HUES64 (cell line): Measurements from ENCODE around the gene DRC1.
A peak's percentile ranks its signal among the peaks of the same experiment; 100 is the strongest.

Experiments
- H3K27ac ChIP-seq: 2 replicates; pipeline ENCODE4 v1.7.0; 2013; ENCODE audit warnings: low read depth, low read length, inconsistent platforms
- H3K27me3 ChIP-seq: 2 replicates; pipeline ENCODE4 v1.6.1; 2013; ENCODE audit warnings: mild to moderate bottlenecking, low read length; ENCODE audit not compliant: insufficient read depth
- H3K36me3 ChIP-seq: 2 replicates; pipeline ENCODE4 v1.6.1; 2013; ENCODE audit warnings: mild to moderate bottlenecking, low read length; ENCODE audit not compliant: insufficient read depth
- H3K4me1 ChIP-seq: 2 replicates; pipeline ENCODE4 v1.6.1; 2013; ENCODE audit warnings: mild to moderate bottlenecking, low read length, moderate library complexity; ENCODE audit not compliant: insufficient read depth
- H3K4me3 ChIP-seq: 2 replicates; pipeline ENCODE4 v1.5.1; 2013; ENCODE audit warnings: mild to moderate bottlenecking, low read length, moderate library complexity
- H3K9ac ChIP-seq: 2 replicates; pipeline ENCODE4 v1.6.1; 2013; ENCODE audit warnings: mild to moderate bottlenecking, low read depth, low read length
- H3K9me3 ChIP-seq: 2 replicates; pipeline ENCODE4 v1.6.1; 2013; ENCODE audit warnings: low read depth, low read length; ENCODE audit not compliant: insufficient read depth
- WGBS: fragments of 150-250, 120-280 bp; methylation state at CpG from one replicate; pipeline ENCODE4 v1.1.7; 2013; ENCODE audit warnings: missing lambda C conversion rate; 5-methylcytosine and 5-hydroxymethylcytosine counted together

The DRC1 gene

GRCh38 chr2:26473796-26474195, 72.1 kb downstream of the DRC1 start:
- 95% methylated on average over 9 of the region's 9 CpGs for WGBS
- no peaks in the 10 kb centered on the region for H3K9me3 ChIP-seq

GRCh38 chr2:26474261-26474785, 72.6 kb downstream of the DRC1 start:
- Histone ChIP-seq H3K27me3 (no peaks in the 10 kb centered on the region), H3K4me1 (no peaks in the 10 kb centered on the region), H3K9ac (no peak overlapping the region), H3K27ac (no peak overlapping the region), H3K9me3 (no peaks in the 10 kb centered on the region), H3K4me3 (no peak overlapping the region), H3K36me3 (no peaks in the 10 kb centered on the region)
- WGBS: 95% methylated on average over 13 of the region's 14 CpGs

More at GRCh38 chr2:26473796-26474195, 72.1 kb downstream of the DRC1 start:
- Histone ChIP-seq H3K4me3 (no peak overlapping the region), H3K36me3 (no peaks in the 10 kb centered on the region), H3K27me3 (no peaks in the 10 kb centered on the region), H3K27ac (no peak overlapping the region), H3K4me1 (no peaks in the 10 kb centered on the region), H3K9ac (no peak overlapping the region)

- H3K27me3 ChIP-seq: no peaks in the 10 kb centered on the region
- WGBS: 93% methylated on average over 6 of the region's 6 CpGs
- H3K4me1 ChIP-seq: no peaks in the 10 kb centered on the region
- H3K9me3 ChIP-seq: no peaks in the 10 kb centered on the region
- H3K9ac ChIP-seq: no peak overlapping the region
- no peak overlapping the region for H3K4me3 ChIP-seq
- no peaks in the 10 kb centered on the region for H3K36me3 ChIP-seq
- no peak overlapping the region for H3K27ac ChIP-seq
These were observed 73.3 kb downstream of the DRC1 start for GRCh38 chr2:26475037-26475436.

GRCh38 chr2:26475832-26476501, 74.2 kb downstream of the DRC1 start:
- no peaks in the 10 kb centered on the region for H3K4me1 ChIP-seq
- H3K27me3 ChIP-seq: no peaks in the 10 kb centered on the region
- no peaks in the 10 kb centered on the region for H3K9me3 ChIP-seq
- H3K4me3 ChIP-seq: no peak overlapping the region
- H3K27ac ChIP-seq: no peak overlapping the region
- no peak overlapping the region for H3K9ac ChIP-seq
- WGBS: 88% methylated on average over 19 of the region's 22 CpGs
- H3K36me3 ChIP-seq: no peaks in the 10 kb centered on the region

GRCh38 chr2:26477126-26477910, 75.6 kb downstream of the DRC1 start:
- no peaks in the 10 kb centered on the region for H3K4me1 ChIP-seq
- H3K36me3 ChIP-seq: no peaks in the 10 kb centered on the region
- H3K27ac ChIP-seq: no peak overlapping the region
- no peaks in the 10 kb centered on the region for H3K27me3 ChIP-seq
- H3K9ac ChIP-seq: no peak overlapping the region
- no peaks in the 10 kb centered on the region for H3K9me3 ChIP-seq
- 73% methylated on average over 33 of the region's 33 CpGs for WGBS
- H3K4me3 ChIP-seq: no peak overlapping the region

- Histone ChIP-seq H3K4me3 (no peak within 1 kb of the TSS), H3K9me3 (no peaks in the 10 kb centered on the region), H3K9ac (no peak within 1 kb of the TSS), H3K36me3 (no peaks in the 10 kb centered on the region), H3K27me3 (no peaks in the 10 kb centered on the region), H3K27ac (no peak within 1 kb of the TSS), H3K4me1 (no peaks in the 10 kb centered on the region)
- WGBS: 79% methylated on average over 3 of the region's 3 CpGs
These were observed 76.2 kb downstream of the DRC1 start, which contains the start of gene OTOF for GRCh38 chr2:26477911-26478253. TSS of gene OTOF (minus strand) at chr2:26478124.

GRCh38 chr2:26478366-26478765, 76.6 kb downstream of the DRC1 start:
- H3K27ac ChIP-seq: no peak overlapping the region
- H3K9me3 ChIP-seq: no peaks in the 10 kb centered on the region
- H3K36me3 ChIP-seq: no peaks in the 10 kb centered on the region
- no peaks in the 10 kb centered on the region for H3K4me1 ChIP-seq
- H3K9ac ChIP-seq: no peak overlapping the region
- 91% methylated on average over 3 of the region's 5 CpGs for WGBS
- no peaks in the 10 kb centered on the region for H3K27me3 ChIP-seq
- H3K4me3 ChIP-seq: no peak overlapping the region

GRCh38 chr2:26479131-26479788, 77.5 kb downstream of the DRC1 start:
- H3K9ac ChIP-seq: no peak overlapping the region
- WGBS: 93% methylated on average over 25 of the region's 25 CpGs
- no peaks in the 10 kb centered on the region for H3K36me3 ChIP-seq
- H3K9me3 ChIP-seq: no peaks in the 10 kb centered on the region
- H3K27me3 ChIP-seq: no peaks in the 10 kb centered on the region
- H3K4me1 ChIP-seq: no peaks in the 10 kb centered on the region
- no peak overlapping the region for H3K4me3 ChIP-seq
- H3K27ac ChIP-seq: no peak overlapping the region

- H3K27me3 ChIP-seq: no peaks in the 10 kb centered on the region
- no peaks in the 10 kb centered on the region for H3K9me3 ChIP-seq
- peak overlapping the region; percentile 26; the same call in 1 of the 2 replicates for H3K9ac ChIP-seq
- H3K4me3 ChIP-seq: no peak overlapping the region
- H3K36me3 ChIP-seq: no peaks in the 10 kb centered on the region
- H3K4me1 ChIP-seq: no peaks in the 10 kb centered on the region
- H3K27ac ChIP-seq: no peak overlapping the region
- 92% methylated on average over 21 of the region's 21 CpGs for WGBS
These were observed 78.3 kb downstream of the DRC1 start for GRCh38 chr2:26479789-26480565.

- no peaks in the 10 kb centered on the region for H3K9me3 ChIP-seq
- no peaks in the 10 kb centered on the region for H3K4me1 ChIP-seq
- no peak overlapping the region for H3K4me3 ChIP-seq
- no peaks in the 10 kb centered on the region for H3K27me3 ChIP-seq
- H3K27ac ChIP-seq: no peak overlapping the region
- no peaks in the 10 kb centered on the region for H3K36me3 ChIP-seq
- peak overlapping the region; percentile 26; the same call in 1 of the 2 replicates for H3K9ac ChIP-seq
- 86% methylated on average over 18 of the region's 18 CpGs for WGBS
These were observed 79.1 kb downstream of the DRC1 start for GRCh38 chr2:26480566-26481423.
